OCI-LY3 (cell line): Measurements from ENCODE around the gene ENO3.
A peak's percentile ranks its signal among the peaks of the same experiment; 100 is the strongest.

ENCODE experiments used
- H2AFZ ChIP-seq: fragments of 200-600, 300-600 bp; shearing (Covaris generic); 2 replicates; pipeline ENCODE4 v1.6.0; 2014; ENCODE audit warnings: antibody characterized with exemption, low read depth, low read length
- H3K27ac ChIP-seq: fragments of 200-600, 300-600 bp; sonication (generic); 2 replicates; pipeline ENCODE4 v1.5.1; 2014; ENCODE audit warnings: mild to moderate bottlenecking, low read length, moderate library complexity, mixed read lengths
- H3K27me3 ChIP-seq: fragments of 200-600, 300-600 bp; sonication (generic); 2 replicates; pipeline ENCODE4 v1.6.1; 2014; ENCODE audit warnings: low read depth, low read length, mixed read lengths
- H3K36me3 ChIP-seq: fragments of 200-600, 300-600 bp; sonication (generic); replicated peaks from 2 replicates; pipeline ENCODE3; 2014; ENCODE audit warnings: low read depth, low read length, mixed read lengths
- H3K4me1 ChIP-seq: fragments of 300-600, 200-600 bp; sonication (generic); 2 replicates; pipeline ENCODE4 v1.6.1; 2014; ENCODE audit warnings: low read length, mixed read lengths
- H3K4me2 ChIP-seq: fragments of 200-600, 300-600 bp; sonication (generic); 2 replicates; pipeline ENCODE4 v1.6.1; 2014; ENCODE audit warnings: low read length, mixed read lengths
- H3K4me3 ChIP-seq: fragments of 300-600, 200-600 bp; sonication (generic); 2 replicates; pipeline ENCODE4 v1.5.1; 2014; ENCODE audit warnings: antibody characterized with exemption, mild to moderate bottlenecking, low read length, moderate library complexity
- H3K79me2 ChIP-seq: fragments of 300-600, 200-600 bp; shearing (Covaris generic); 2 replicates; pipeline ENCODE4 v1.6.1; 2014; ENCODE audit warnings: mild to moderate bottlenecking, low read length, mixed read lengths
- H3K9ac ChIP-seq: fragments of 300-600, 200-600 bp; shearing (Covaris generic); 2 replicates; pipeline ENCODE4 v1.6.0; 2014; ENCODE audit warnings: mild to moderate bottlenecking, low read length, moderate library complexity
- H3K9me3 ChIP-seq: fragments of 200-600, 300-600 bp; shearing (Covaris generic); 2 replicates; pipeline ENCODE4 v1.6.1; 2014; ENCODE audit warnings: low read length, mixed read lengths; ENCODE audit not compliant: insufficient read depth
- H4K20me1 ChIP-seq: fragments of 200-600, 300-600 bp; sonication (generic); 2 replicates; pipeline ENCODE4 v1.6.1; 2016; ENCODE audit warnings: low read length, mixed read lengths; ENCODE audit not compliant: insufficient read depth
- CTCF ChIP-seq: fragments of 200-600, 300-600 bp; sonication (generic); IDR thresholded peaks from 2 replicates; pipeline ENCODE4 v1.5.1; 2014; ENCODE audit warnings: antibody characterized with exemption, low read length, low read depth
- EZH2phosphoT487 ChIP-seq: fragments of 200-600 bp; shearing (Covaris generic); IDR thresholded peaks from 2 replicates; pipeline ENCODE4 v1.6.1; 2018; ENCODE audit warnings: antibody characterized with exemption, mixed run types, low read depth

The ENO3 gene

GRCh38 chr17:4998732-4999429 lies 48.0 kb downstream of the ENO3 start:
- Histone ChIP-seq H4K20me1 (no peaks in the 10 kb centered on the region), H3K79me2 (peaks cover 24% of the 10 kb centered on the region), H2AFZ (no peak overlapping the region), H3K4me2 (peak overlapping the region; percentile 90), H3K27me3 (no peaks in the 10 kb centered on the region), H3K4me3 (peak overlapping the region; percentile 100), H3K27ac (peak overlapping the region; percentile 70), H3K9me3 (no peaks in the 10 kb centered on the region), H3K4me1 (peaks cover 13% of the 10 kb centered on the region), H3K36me3 (peaks cover 21% of the 10 kb centered on the region), H3K9ac (peak overlapping the region; percentile 99)
- no peak for TF ChIP-seq EZH2phosphoT487
- TF ChIP-seq CTCF = no peak

- Histone ChIP-seq H3K27me3 (no peaks in the 10 kb centered on the region), H3K9ac (peak overlapping the region; percentile 99), H3K4me3 (peak overlapping the region; percentile 100), H3K9me3 (no peaks in the 10 kb centered on the region), H2AFZ (no peak overlapping the region), H3K4me2 (peak overlapping the region; percentile 90), H4K20me1 (no peaks in the 10 kb centered on the region), H3K4me1 (peaks cover 13% of the 10 kb centered on the region), H3K79me2 (peaks cover 24% of the 10 kb centered on the region), H3K27ac (peak overlapping the region; percentile 70), H3K36me3 (peaks cover 28% of the 10 kb centered on the region)
- TF ChIP-seq EZH2phosphoT487 = no peak
- no peak for TF ChIP-seq CTCF
Measured at GRCh38 chr17:4999430-5000093, 48.6 kb downstream of the ENO3 start.

GRCh38 chr17:5000237-5000639 lies 49.3 kb downstream of the ENO3 start:
- Histone ChIP-seq H3K36me3 (peaks cover 34% of the 10 kb centered on the region), H3K9me3 (no peaks in the 10 kb centered on the region), H3K27me3 (no peaks in the 10 kb centered on the region), H3K4me1 (peaks cover 13% of the 10 kb centered on the region), H4K20me1 (no peaks in the 10 kb centered on the region), H3K79me2 (peaks cover 24% of the 10 kb centered on the region), H3K4me2 (peak overlapping the region; percentile 90; the same call in 1 of the 2 replicates), H3K4me3 (no peak overlapping the region), H3K9ac (no peak overlapping the region), H2AFZ (no peak overlapping the region), H3K27ac (no peak overlapping the region; the same call in 1 of the 2 replicates)
- TF ChIP-seq EZH2phosphoT487 (no peak), CTCF (no peak)

GRCh38 chr17:5002121-5002788 lies 51.3 kb downstream of the ENO3 start:
- peaks cover 36% of the 10 kb centered on the region for H3K36me3 ChIP-seq

More at GRCh38 chr17:5002121-5002788, 51.3 kb downstream of the ENO3 start:
- H3K27ac ChIP-seq = no peak overlapping the region
- H3K9me3 ChIP-seq = no peaks in the 10 kb centered on the region
- peaks cover 8% of the 10 kb centered on the region for H3K4me1 ChIP-seq
- no peaks in the 10 kb centered on the region for H4K20me1 ChIP-seq
- no peak for TF ChIP-seq EZH2phosphoT487
- TF ChIP-seq CTCF = no peak
- no peak overlapping the region for H3K4me3 ChIP-seq
- no peak overlapping the region for H3K4me2 ChIP-seq
- H3K27me3 ChIP-seq = no peaks in the 10 kb centered on the region
- no peak overlapping the region for H2AFZ ChIP-seq
- no peak overlapping the region for H3K9ac ChIP-seq
- peaks cover 24% of the 10 kb centered on the region for H3K79me2 ChIP-seq
